GM18508 (cell line): ENCODE data around the gene GLRA2.

Experiments
- ATAC-seq: cut with Tn5 transposase; IDR thresholded peaks from one replicate; pipeline ENCODE4 v1.9.1; 2021; ENCODE audit warnings: moderate number of reproducible peaks; ENCODE audit not compliant: insufficient read depth, unreplicated experiment

GLRA2 gene

GRCh38 chrX:14694611-14695010, 165.3 kb downstream of the GLRA2 start:
- ATAC-seq: no peak

GRCh38 chrX:14697451-14697850, 168.1 kb downstream of the GLRA2 start:
- peak; percentile 55 for ATAC-seq

- ATAC-seq: no peak
Observed at GRCh38 chrX:14698790-14699189, 169.5 kb downstream of the GLRA2 start.

- ATAC-seq: no peak
Observed at GRCh38 chrX:14700982-14701381, 171.6 kb downstream of the GLRA2 start.

GRCh38 chrX:14702145-14702544, 172.8 kb downstream of the GLRA2 start:
- ATAC-seq: no peak

GRCh38 chrX:14712096-14712495, 182.8 kb downstream of the GLRA2 start:
- no peak for ATAC-seq

GRCh38 chrX:14717949-14718348, 188.6 kb downstream of the GLRA2 start:
- ATAC-seq: no peak

- no peak for ATAC-seq
Observed at GRCh38 chrX:14718403-14718802, 189.1 kb downstream of the GLRA2 start.

- ATAC-seq: no peak
Observed at GRCh38 chrX:14729058-14729457, 199.7 kb downstream of the GLRA2 start.

- no peak for ATAC-seq
Observed at GRCh38 chrX:14738643-14739042, 209.3 kb downstream of the GLRA2 start.

GRCh38 chrX:14753441-14753840, 224.1 kb downstream of the GLRA2 start:
- no peak for ATAC-seq

- no peak for ATAC-seq
Observed at GRCh38 chrX:14758029-14758491, 228.7 kb downstream of the GLRA2 start.

GRCh38 chrX:14775416-14775815, 246.1 kb downstream of the GLRA2 start:
- ATAC-seq: no peak

- no peak for ATAC-seq
Observed at GRCh38 chrX:14776901-14777300, 247.6 kb downstream of the GLRA2 start.

- ATAC-seq: no peak
Observed at GRCh38 chrX:14777525-14777924, 248.2 kb downstream of the GLRA2 start.

GRCh38 chrX:14779580-14779979, 250.2 kb downstream of the GLRA2 start:
- no peak for ATAC-seq
